ENCODE data around the gene CNTNAP2. TPM values are rescaled to one million over a fixed set of nuclear protein-coding genes. Genes with fewer than 3 reads are reported as not detected.
"Not testable (repeated sequence)": the region's sequence is repeated elsewhere in the genome, so short reads cannot be mapped to it uniquely, and the experiment has no call there.

Gene CNTNAP2
- total RNA-seq, 1 donor from 2014 or later, result 1.9 TPM

GRCh38 chr7:147023440-147023839, 906.8 kb downstream of the CNTNAP2 start:
- no peak for DNase-seq

- no peak for DNase-seq
Observed at GRCh38 chr7:147029953-147030352, 913.4 kb downstream of the CNTNAP2 start.

- DNase-seq, result peak; percentile 67
Observed at GRCh38 chr7:147033641-147034040, 917.0 kb downstream of the CNTNAP2 start.

- no peak for DNase-seq
Observed at GRCh38 chr7:147041438-147041837, 924.8 kb downstream of the CNTNAP2 start.

- DNase-seq, result no peak
Observed at GRCh38 chr7:147044941-147045340, 928.3 kb downstream of the CNTNAP2 start.

GRCh38 chr7:147047696-147048095, 931.1 kb downstream of the CNTNAP2 start:
- DNase-seq, result peak; percentile 22

- DNase-seq, result no peak
Observed at GRCh38 chr7:147048864-147049263, 932.3 kb downstream of the CNTNAP2 start.

GRCh38 chr7:147052818-147053217, 936.2 kb downstream of the CNTNAP2 start:
- no peak for DNase-seq

- DNase-seq, result no peak
Observed at GRCh38 chr7:147053746-147054145, 937.1 kb downstream of the CNTNAP2 start.

- DNase-seq, result no peak
Observed at GRCh38 chr7:147060070-147060469, 943.5 kb downstream of the CNTNAP2 start.

GRCh38 chr7:147062897-147063296, 946.3 kb downstream of the CNTNAP2 start:
- no peak for DNase-seq

- no peak for DNase-seq
Observed at GRCh38 chr7:147068842-147069241, 952.2 kb downstream of the CNTNAP2 start.

- DNase-seq, result no peak
Observed at GRCh38 chr7:147069771-147070170, 953.2 kb downstream of the CNTNAP2 start.

GRCh38 chr7:147070886-147071285, 954.3 kb downstream of the CNTNAP2 start:
- no peak for DNase-seq

- DNase-seq, result no peak
Observed at GRCh38 chr7:147071536-147071935, 954.9 kb downstream of the CNTNAP2 start.

- DNase-seq, result no peak
Observed at GRCh38 chr7:147078312-147078711, 961.7 kb downstream of the CNTNAP2 start.

GRCh38 chr7:147079083-147079482, 962.5 kb downstream of the CNTNAP2 start:
- DNase-seq, result no peak

- DNase-seq, result peak; percentile 4
Observed at GRCh38 chr7:147079921-147080420, 963.4 kb downstream of the CNTNAP2 start.

GRCh38 chr7:147081117-147081516, 964.5 kb downstream of the CNTNAP2 start:
- no peak for DNase-seq

GRCh38 chr7:147089051-147089461, 972.5 kb downstream of the CNTNAP2 start:
- DNase-seq, result peak; percentile 35

- DNase-seq, result no peak
Observed at GRCh38 chr7:147089608-147090007, 973.0 kb downstream of the CNTNAP2 start.

GRCh38 chr7:147096629-147097028, 980.0 kb downstream of the CNTNAP2 start:
- no peak for DNase-seq

- no peak for DNase-seq
Observed at GRCh38 chr7:147103224-147103623, 986.6 kb downstream of the CNTNAP2 start.

- no peak for DNase-seq
Observed at GRCh38 chr7:147106746-147107145, 990.1 kb downstream of the CNTNAP2 start.

GRCh38 chr7:147114525-147114924, 997.9 kb downstream of the CNTNAP2 start:
- DNase-seq, result not testable (repeated sequence)

Data from tongue (tissue), 2 donors.